OCI-LY7 (cell line): ENCODE measurements around the gene RALB.

Source experiments
- EZH2phosphoT487 ChIP-seq: fragments of 200-600 bp; sonication (generic); IDR thresholded peaks from 2 replicates; pipeline ENCODE4 v1.6.1; 2018; ENCODE audit warnings: low read depth, borderline replicate concordance, mild to moderate bottlenecking, mixed run types, antibody characterized with exemption, low read length, moderate library complexity, mixed read lengths
- TF ChIP-seq, protein P1 (sequence below): fragments of 200-600 bp; sonication (generic); conservative IDR thresholded peaks from 2 replicates; pipeline ENCODE4 v1.5.1; 2014; ENCODE audit warnings: mild to moderate bottlenecking, antibody characterized with exemption, low read length, moderate library complexity, mixed read lengths

DNA sequence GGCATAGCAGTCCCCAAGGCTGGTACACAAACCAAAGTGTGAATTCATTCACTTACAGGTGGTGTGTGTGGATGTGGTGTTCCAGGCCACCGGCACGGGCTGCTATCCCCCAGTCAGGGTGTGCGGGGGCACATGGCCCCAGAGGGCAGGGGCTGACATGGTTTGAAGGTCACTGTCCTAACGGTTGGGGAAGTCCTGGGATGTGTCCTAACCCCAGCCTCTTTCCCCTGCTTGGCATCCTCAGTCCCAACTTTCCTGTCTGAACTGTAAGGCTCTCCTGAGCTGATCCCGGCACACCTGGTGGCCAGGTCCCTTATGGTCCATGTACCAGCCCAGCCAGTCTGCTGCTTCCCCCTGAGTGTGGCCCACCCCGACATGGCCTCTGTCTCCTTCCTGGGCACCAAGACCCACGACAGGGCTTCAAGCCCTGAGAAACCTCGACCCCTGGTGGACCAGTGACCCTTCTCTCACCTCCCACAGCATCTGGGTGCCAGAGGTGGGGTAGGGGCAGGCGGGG lies 27.0 kb upstream of the RALB start:
- TF ChIP-seq, protein P1, sequence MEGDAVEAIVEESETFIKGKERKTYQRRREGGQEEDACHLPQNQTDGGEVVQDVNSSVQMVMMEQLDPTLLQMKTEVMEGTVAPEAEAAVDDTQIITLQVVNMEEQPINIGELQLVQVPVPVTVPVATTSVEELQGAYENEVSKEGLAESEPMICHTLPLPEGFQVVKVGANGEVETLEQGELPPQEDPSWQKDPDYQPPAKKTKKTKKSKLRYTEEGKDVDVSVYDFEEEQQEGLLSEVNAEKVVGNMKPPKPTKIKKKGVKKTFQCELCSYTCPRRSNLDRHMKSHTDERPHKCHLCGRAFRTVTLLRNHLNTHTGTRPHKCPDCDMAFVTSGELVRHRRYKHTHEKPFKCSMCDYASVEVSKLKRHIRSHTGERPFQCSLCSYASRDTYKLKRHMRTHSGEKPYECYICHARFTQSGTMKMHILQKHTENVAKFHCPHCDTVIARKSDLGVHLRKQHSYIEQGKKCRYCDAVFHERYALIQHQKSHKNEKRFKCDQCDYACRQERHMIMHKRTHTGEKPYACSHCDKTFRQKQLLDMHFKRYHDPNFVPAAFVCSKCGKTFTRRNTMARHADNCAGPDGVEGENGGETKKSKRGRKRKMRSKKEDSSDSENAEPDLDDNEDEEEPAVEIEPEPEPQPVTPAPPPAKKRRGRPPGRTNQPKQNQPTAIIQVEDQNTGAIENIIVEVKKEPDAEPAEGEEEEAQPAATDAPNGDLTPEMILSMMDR = no peak
- TF ChIP-seq EZH2phosphoT487 = no peak
